ENCODE measurements around the gene KIF16B. TPM values are rescaled to one million over a fixed set of nuclear protein-coding genes. Genes with fewer than 3 reads are reported as not detected.

The KIF16B gene
- total RNA-seq, 1 donor from 2014 or later: 8.1 TPM

DNA sequence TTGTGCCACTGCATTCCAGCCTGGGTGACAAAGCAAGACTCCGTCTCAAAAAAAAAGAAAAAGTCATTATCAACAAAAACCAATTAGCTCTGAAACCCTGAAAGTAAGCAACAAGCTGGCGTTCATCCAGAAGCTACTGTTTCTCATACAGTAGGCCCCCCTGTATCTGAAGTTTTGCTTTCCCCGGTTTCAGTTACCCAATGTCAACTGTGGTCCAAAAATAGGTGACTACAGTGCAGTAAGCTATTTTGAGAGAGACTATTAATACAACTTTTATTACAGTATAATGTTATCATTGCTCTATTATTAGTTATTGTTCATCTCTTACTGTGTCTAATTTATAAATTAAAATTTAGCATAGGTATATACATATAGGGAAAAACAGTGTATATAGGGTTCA is 135.1 kb downstream of the KIF16B start:
- DNase-seq (ENCODE audit: low spot score): no peak
- Mint-ChIP-seq H3K36me3 (ENCODE audit: low read depth) (peaks cover 2% of the 10 kb centered on the region), H3K4me1 (ENCODE audit: low read depth) (peaks cover 7% of the 10 kb centered on the region), H3K4me3 (no peak overlapping the region), H3K27ac (no peak overlapping the region), H3K27me3 (ENCODE audit: insufficient read depth) (no peaks in the 10 kb centered on the region), H3K9me3 (peaks cover 16% of the 10 kb centered on the region)
- intact Hi-C loops (cut with micrococcal nuclease): no loop called here

GRCh38 chr20:16437387-16437996 is 135.8 kb downstream of the KIF16B start:
- Mint-ChIP-seq H3K4me1 (ENCODE audit: low read depth) (peaks cover 7% of the 10 kb centered on the region), H3K27ac (no peak overlapping the region), H3K27me3 (ENCODE audit: insufficient read depth) (no peaks in the 10 kb centered on the region), H3K4me3 (no peak overlapping the region), H3K9me3 (peaks cover 16% of the 10 kb centered on the region), H3K36me3 (ENCODE audit: low read depth) (peaks cover 2% of the 10 kb centered on the region)
- no peak for DNase-seq (ENCODE audit: low spot score)
- intact Hi-C loops (cut with micrococcal nuclease): no loop called here

- H3K9me3 Mint-ChIP-seq: peaks cover 6% of the 10 kb centered on the region
- no peak for DNase-seq (ENCODE audit: low spot score)
- no peak overlapping the region for H3K4me3 Mint-ChIP-seq
- H3K36me3 Mint-ChIP-seq (ENCODE audit: low read depth): no peaks in the 10 kb centered on the region
- no peaks in the 10 kb centered on the region for H3K27me3 Mint-ChIP-seq (ENCODE audit: insufficient read depth)
- intact Hi-C loops (cut with micrococcal nuclease): no loop called here
- no peak overlapping the region for H3K27ac Mint-ChIP-seq
- H3K4me1 Mint-ChIP-seq (ENCODE audit: low read depth): no peaks in the 10 kb centered on the region
These were observed 139.1 kb downstream of the KIF16B start for GRCh38 chr20:16434062-16434664.

- intact Hi-C loops (cut with micrococcal nuclease): no loop called here
- H3K9me3 Mint-ChIP-seq: no peaks in the 10 kb centered on the region
- no peaks in the 10 kb centered on the region for H3K36me3 Mint-ChIP-seq (ENCODE audit: low read depth)
- no peak for DNase-seq (ENCODE audit: low spot score)
- no peaks in the 10 kb centered on the region for H3K4me1 Mint-ChIP-seq (ENCODE audit: low read depth)
- H3K27me3 Mint-ChIP-seq (ENCODE audit: insufficient read depth): no peaks in the 10 kb centered on the region
- H3K4me3 Mint-ChIP-seq: no peak overlapping the region
- H3K27ac Mint-ChIP-seq: no peak overlapping the region
These were observed 140.0 kb downstream of the KIF16B start for GRCh38 chr20:16433293-16433580.

DNA sequence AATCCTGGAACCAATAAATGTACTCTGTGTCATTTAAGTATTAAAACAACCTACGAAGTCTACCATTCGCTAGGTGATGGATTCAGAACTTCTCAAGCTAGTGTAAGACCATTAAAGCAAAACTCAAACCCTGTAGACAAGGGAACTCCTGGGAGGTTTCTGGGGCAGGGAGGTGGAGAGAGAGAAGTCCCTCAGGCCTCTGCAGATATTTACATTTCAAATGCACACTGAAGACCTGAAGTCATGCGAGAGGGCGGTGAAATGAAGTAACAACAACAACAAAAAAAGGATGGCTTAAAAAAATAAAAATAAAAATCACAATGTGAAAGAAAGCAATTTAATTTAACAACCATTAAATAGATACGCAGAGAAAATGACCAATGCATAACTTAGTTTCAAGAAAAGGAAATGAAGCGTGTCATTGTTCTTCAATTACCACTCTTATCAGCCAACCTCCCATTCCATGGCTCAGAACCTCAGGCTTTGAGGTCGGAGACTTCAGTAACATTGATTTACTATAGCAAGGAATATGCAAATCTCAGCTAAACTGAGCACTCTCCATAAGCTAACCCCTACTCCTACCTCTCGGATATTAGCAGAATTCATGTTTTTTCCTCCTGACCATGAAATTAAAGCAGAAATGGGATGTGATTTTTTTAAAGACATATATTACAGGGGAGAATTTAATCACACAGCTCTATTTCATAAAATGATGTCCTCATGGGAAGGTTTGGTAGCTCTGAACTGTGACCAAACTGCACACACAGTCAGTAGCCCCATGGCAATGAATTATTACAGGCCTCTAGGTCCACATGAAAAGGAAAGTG is 140.6 kb downstream of the KIF16B start:
- H3K36me3 Mint-ChIP-seq (ENCODE audit: low read depth): no peaks in the 10 kb centered on the region
- H3K9me3 Mint-ChIP-seq: no peaks in the 10 kb centered on the region
- intact Hi-C loops (cut with micrococcal nuclease): no loop called here
- no peak overlapping the region for H3K27ac Mint-ChIP-seq
- H3K4me3 Mint-ChIP-seq: no peak overlapping the region
- no peaks in the 10 kb centered on the region for H3K4me1 Mint-ChIP-seq (ENCODE audit: low read depth)
- DNase-seq (ENCODE audit: low spot score): no peak
- H3K27me3 Mint-ChIP-seq (ENCODE audit: insufficient read depth): no peaks in the 10 kb centered on the region

DNA sequence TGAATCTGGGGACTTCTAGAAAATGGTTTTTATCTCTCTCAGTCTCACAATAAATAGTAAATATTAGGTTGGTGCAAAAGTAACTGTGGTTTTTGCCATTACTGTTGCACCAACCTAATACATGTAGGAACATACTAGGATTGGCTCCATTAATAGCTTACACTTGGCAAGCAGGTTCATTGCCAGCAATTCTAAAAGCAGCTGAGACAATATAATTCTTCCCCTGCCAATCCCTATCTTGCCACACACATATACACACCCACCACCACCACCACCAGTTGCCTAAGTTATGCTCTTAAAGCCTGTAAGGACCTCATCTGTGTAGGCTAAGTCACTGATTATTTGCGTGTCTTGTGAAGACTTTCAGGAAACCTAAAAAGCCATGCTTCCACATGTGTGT is 145.1 kb downstream of the KIF16B start:
- no peaks in the 10 kb centered on the region for H3K4me1 Mint-ChIP-seq (ENCODE audit: low read depth)
- H3K9me3 Mint-ChIP-seq: no peaks in the 10 kb centered on the region
- intact Hi-C loops (cut with micrococcal nuclease): no loop called here
- H3K27me3 Mint-ChIP-seq (ENCODE audit: insufficient read depth): no peaks in the 10 kb centered on the region
- no peak overlapping the region for H3K4me3 Mint-ChIP-seq
- no peak for DNase-seq (ENCODE audit: low spot score)
- peaks cover 5% of the 10 kb centered on the region for H3K36me3 Mint-ChIP-seq (ENCODE audit: low read depth)
- H3K27ac Mint-ChIP-seq: no peak overlapping the region

GRCh38 chr20:16427571-16427970 is 145.7 kb downstream of the KIF16B start:
- Mint-ChIP-seq H3K4me1 (ENCODE audit: low read depth) (no peaks in the 10 kb centered on the region), H3K27me3 (ENCODE audit: insufficient read depth) (no peaks in the 10 kb centered on the region), H3K27ac (no peak overlapping the region), H3K9me3 (no peaks in the 10 kb centered on the region), H3K4me3 (no peak overlapping the region), H3K36me3 (ENCODE audit: low read depth) (peaks cover 5% of the 10 kb centered on the region)
- no peak for DNase-seq (ENCODE audit: low spot score)
- intact Hi-C loops (cut with micrococcal nuclease): no loop called here

- DNase-seq (ENCODE audit: low spot score): no peak
- no peak overlapping the region for H3K4me3 Mint-ChIP-seq
- no peaks in the 10 kb centered on the region for H3K4me1 Mint-ChIP-seq (ENCODE audit: low read depth)
- intact Hi-C loops (cut with micrococcal nuclease): no loop called here
- H3K9me3 Mint-ChIP-seq: no peaks in the 10 kb centered on the region
- no peak overlapping the region for H3K27ac Mint-ChIP-seq
- H3K36me3 Mint-ChIP-seq (ENCODE audit: low read depth): peaks cover 5% of the 10 kb centered on the region
- H3K27me3 Mint-ChIP-seq (ENCODE audit: insufficient read depth): no peaks in the 10 kb centered on the region
These were observed 148.5 kb downstream of the KIF16B start for GRCh38 chr20:16424780-16425179.

DNA sequence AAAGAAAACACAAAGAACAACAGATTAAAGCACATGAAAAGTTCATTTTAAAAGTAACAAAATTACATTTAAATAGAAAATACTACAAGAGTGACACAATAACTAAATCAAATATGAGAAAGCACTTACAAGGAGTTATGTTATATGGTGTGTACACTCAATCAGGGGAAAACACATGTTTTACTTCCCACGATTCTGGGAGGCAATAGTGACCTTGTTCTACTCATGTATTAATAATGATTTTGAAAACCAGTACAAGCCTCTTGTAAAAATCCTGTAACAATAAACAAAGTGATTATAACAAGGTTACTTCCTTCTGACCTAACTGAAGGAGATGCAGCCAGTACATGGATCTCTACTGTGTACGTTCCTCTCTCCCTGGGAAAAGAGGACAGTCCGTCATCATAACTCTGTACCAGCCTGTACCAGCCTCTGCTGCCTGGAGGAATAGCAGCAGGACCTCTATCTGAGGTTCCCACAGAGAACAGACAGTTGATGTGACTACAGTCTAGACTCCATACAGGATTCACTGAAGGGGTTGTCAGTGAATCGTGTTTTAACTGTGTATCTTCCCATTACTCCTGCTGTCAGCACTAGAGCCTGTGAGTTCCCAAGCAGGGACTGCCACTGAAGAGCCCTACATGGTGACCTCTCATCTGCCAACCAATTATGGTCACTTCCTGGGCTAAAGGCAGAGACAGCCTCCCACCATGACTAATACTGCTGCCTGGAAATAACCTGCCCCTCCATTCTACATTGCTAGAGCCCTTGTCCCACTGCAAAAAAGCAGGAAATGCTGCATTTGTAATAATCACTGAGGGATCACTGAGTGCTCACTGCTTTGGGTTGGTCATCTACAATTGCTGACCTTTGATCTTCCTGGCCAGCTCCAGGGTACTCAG is 149.7 kb downstream of the KIF16B start:
- Mint-ChIP-seq H3K27ac (no peak overlapping the region), H3K9me3 (no peaks in the 10 kb centered on the region), H3K27me3 (ENCODE audit: insufficient read depth) (no peaks in the 10 kb centered on the region), H3K36me3 (ENCODE audit: low read depth) (peaks cover 5% of the 10 kb centered on the region), H3K4me3 (no peak overlapping the region), H3K4me1 (ENCODE audit: low read depth) (no peaks in the 10 kb centered on the region)
- no peak for DNase-seq (ENCODE audit: low spot score)
- intact Hi-C loops (cut with micrococcal nuclease): no loop called here

GRCh38 chr20:16419138-16419715 is 154.0 kb downstream of the KIF16B start:
- intact Hi-C loops (cut with micrococcal nuclease): no loop called here
- DNase-seq (ENCODE audit: low spot score): no peak
- Mint-ChIP-seq H3K4me3 (no peak overlapping the region), H3K36me3 (ENCODE audit: low read depth) (peaks cover 1% of the 10 kb centered on the region), H3K9me3 (no peaks in the 10 kb centered on the region), H3K4me1 (ENCODE audit: low read depth) (no peaks in the 10 kb centered on the region), H3K27me3 (ENCODE audit: insufficient read depth) (no peaks in the 10 kb centered on the region), H3K27ac (no peak overlapping the region)

- Mint-ChIP-seq H3K9me3 (no peaks in the 10 kb centered on the region), H3K36me3 (ENCODE audit: low read depth) (peaks cover 1% of the 10 kb centered on the region), H3K27ac (no peak overlapping the region), H3K4me3 (no peak overlapping the region), H3K27me3 (ENCODE audit: insufficient read depth) (no peaks in the 10 kb centered on the region), H3K4me1 (ENCODE audit: low read depth) (no peaks in the 10 kb centered on the region)
- intact Hi-C loops (cut with micrococcal nuclease): no loop called here
- DNase-seq (ENCODE audit: low spot score): no peak
These were observed 154.6 kb downstream of the KIF16B start for GRCh38 chr20:16418616-16419015.

DNA sequence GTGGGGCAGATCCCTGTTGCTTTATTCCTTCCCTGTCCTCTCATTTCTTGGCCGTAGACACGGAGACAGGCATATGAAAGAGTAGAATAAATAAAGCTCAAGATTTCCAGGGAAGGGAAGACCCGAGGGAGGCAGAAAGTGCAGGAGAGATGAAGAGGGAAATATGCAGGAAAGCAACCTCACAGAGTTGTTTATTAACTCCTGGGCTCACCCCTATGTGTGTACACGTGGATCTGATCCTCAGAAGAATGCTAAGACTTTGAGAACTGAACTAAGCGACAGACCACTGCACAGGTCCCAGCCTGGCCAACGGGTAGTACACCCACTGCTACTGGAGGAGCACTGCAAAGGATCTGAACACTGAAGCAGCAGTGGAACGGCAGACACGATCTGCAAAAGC is 156.2 kb downstream of the KIF16B start:
- Mint-ChIP-seq H3K4me3 (no peak overlapping the region), H3K27me3 (ENCODE audit: insufficient read depth) (no peaks in the 10 kb centered on the region), H3K4me1 (ENCODE audit: low read depth) (no peaks in the 10 kb centered on the region), H3K36me3 (ENCODE audit: low read depth) (peaks cover 1% of the 10 kb centered on the region), H3K9me3 (no peaks in the 10 kb centered on the region), H3K27ac (no peak overlapping the region)
- intact Hi-C loops (cut with micrococcal nuclease): no loop called here
- DNase-seq (ENCODE audit: low spot score): no peak

All from activated T-helper 1 cell treated with anti-CD3 and anti-CD28 coated beads, Interleukin-12 subunit alpha, Interleukin-12 subunit beta, Interleukin-2, Interleukin-4 antibody, amounts not matched to agents 30 ng/mL and 10 ng/mL and 1 ng/mL, durations not matched to agents 14 hours and 24 hours and 36 hours (primary cell).